ENCODE data around the gene RGS9. TPM values are rescaled to one million over a fixed set of nuclear protein-coding genes. Genes with fewer than 3 reads are reported as not detected.

RGS9 gene
- total and polyA plus RNA-seq, 4 donors, result 2.1 to 10.6 (median 3.3) TPM

DNA sequence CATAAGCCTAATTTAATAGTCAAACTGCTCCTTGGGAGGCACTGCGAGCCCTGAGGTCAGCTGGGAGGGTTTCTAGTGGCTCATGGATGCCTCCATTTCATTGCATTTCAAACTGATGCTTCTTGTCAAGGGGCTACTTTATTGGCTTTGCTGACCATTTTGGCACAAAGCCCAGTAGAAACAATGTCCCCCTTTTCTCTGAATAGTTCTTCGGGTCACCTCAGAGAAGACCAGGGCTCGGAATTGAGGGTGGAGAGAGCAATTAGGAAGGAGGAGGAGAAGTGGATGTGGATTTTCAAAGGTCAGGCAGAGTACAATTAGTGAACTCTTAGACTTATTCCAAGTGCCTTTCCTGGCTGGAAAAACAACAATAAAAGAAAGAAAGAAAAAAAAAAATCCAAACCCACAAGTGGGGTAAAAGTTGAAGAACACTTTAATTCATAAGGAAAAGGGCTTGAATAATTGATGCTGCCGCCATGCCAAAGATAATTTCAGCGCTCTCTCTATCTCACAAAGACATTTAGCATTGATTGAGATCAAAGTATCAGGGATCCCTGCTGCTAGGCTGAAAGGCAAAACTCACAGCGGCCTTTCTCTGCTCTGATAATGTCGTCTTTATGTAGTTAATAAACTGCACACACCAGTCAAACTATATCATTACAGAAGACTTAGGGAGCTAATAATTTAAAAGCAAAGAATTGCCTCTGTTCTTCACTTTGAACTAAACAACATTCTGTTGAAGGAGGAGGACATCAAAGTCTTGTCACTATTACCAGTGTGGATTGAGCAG lies 122.7 kb downstream of the RGS9 start:
- Histone ChIP-seq H3K27ac (ENCODE audit: low read depth in 1 of 2, low read length in 1 of 2) (no peak overlapping the region), H3K36me3 (ENCODE audit: control insufficient read depth in 4 of 4, insufficient read depth in 4 of 4, low read length in 4 of 4) (no peaks in the 10 kb centered on the region), H3K9ac (ENCODE audit: insufficient read depth in 1 of 2, low read length in 2 of 2) (no peak overlapping the region), H3K4me1 (ENCODE audit: control insufficient read depth in 5 of 5, insufficient read depth in 5 of 5, low read length in 5 of 5) (peaks cover 0 to 3% (median 0%) of the 10 kb centered on the region in 5 donors), H3K4me3 (no peak overlapping the region), H3K9me3 (ENCODE audit: control insufficient read depth in 4 of 4, insufficient read depth in 3 of 4, low read length in 3 of 4) (peaks cover 0 to 2% (median 0%) of the 10 kb centered on the region in 4 donors), H3K27me3 (ENCODE audit: control insufficient read depth in 3 of 3, insufficient read depth in 3 of 3, low read length in 2 of 3) (no peaks in the 10 kb centered on the region)
- no peak for TF ChIP-seq CTCF (IDR thresholded peaks at IDR 0.05; ENCODE audit: control extremely low read depth, extremely low read depth)
- no peak for DNase-seq
- WGBS, 2 donors, result 79 to 83% methylated on average over 7 of the region's 7 CpGs
- no peak for ATAC-seq (ENCODE audit: insufficient read depth, low FRiP score)

DNA sequence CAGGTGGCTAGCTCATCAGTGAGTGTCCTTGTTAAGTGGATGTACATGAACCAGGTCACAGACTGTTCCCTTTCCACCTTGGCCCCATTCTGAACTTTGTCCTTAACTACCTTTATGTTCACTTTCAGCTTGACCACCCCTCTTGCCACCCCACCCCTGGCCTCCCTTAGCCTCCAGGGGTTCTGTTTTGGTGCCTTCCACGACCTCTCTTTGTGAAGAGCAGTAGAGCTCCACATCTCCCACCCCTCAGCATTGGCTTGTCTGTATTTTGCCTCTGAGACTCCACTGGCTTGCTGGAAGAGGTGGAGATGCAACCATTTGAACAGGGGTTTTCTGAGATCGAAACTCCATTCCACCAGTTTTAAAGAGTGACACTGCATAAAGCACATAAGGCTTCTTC lies 123.5 kb downstream of the RGS9 start:
- H3K27ac ChIP-seq (ENCODE audit: low read depth in 1 of 2, low read length in 1 of 2), result no peak overlapping the region
- TF ChIP-seq CTCF (IDR thresholded peaks at IDR 0.05; ENCODE audit: control extremely low read depth, extremely low read depth), result no peak
- H3K4me1 ChIP-seq (ENCODE audit: control insufficient read depth in 5 of 5, insufficient read depth in 5 of 5, low read length in 5 of 5), result peaks cover 0 to 3% (median 0%) of the 10 kb centered on the region in 5 donors
- H3K4me3 ChIP-seq, result no peak overlapping the region
- no peaks in the 10 kb centered on the region for H3K27me3 ChIP-seq (ENCODE audit: control insufficient read depth in 3 of 3, insufficient read depth in 3 of 3, low read length in 2 of 3)
- no peak overlapping the region for H3K9ac ChIP-seq (ENCODE audit: insufficient read depth in 1 of 2, low read length in 2 of 2)
- ATAC-seq (ENCODE audit: insufficient read depth, low FRiP score), result no peak
- H3K9me3 ChIP-seq (ENCODE audit: control insufficient read depth in 4 of 4, insufficient read depth in 3 of 4, low read length in 3 of 4), result peaks cover 0 to 2% (median 0%) of the 10 kb centered on the region in 4 donors
- no peaks in the 10 kb centered on the region for H3K36me3 ChIP-seq (ENCODE audit: control insufficient read depth in 4 of 4, insufficient read depth in 4 of 4, low read length in 4 of 4)
- DNase-seq, result no peak
- WGBS, 2 donors, result 85 to 86% methylated on average over 2 of the region's 2 CpGs

GRCh38 chr17:65261152-65261551 lies 124.0 kb downstream of the RGS9 start:
- H3K9ac ChIP-seq (ENCODE audit: insufficient read depth in 1 of 2, low read length in 2 of 2), result no peak overlapping the region
- ATAC-seq (ENCODE audit: insufficient read depth, low FRiP score), result no peak
- TF ChIP-seq CTCF (IDR thresholded peaks at IDR 0.05; ENCODE audit: control extremely low read depth, extremely low read depth), result no peak
- no peak overlapping the region for H3K4me3 ChIP-seq
- no peak for DNase-seq
- 80 to 81% methylated on average over 4 of the region's 4 CpGs for WGBS, 2 donors
- peaks cover 0 to 3% (median 0%) of the 10 kb centered on the region in 5 donors for H3K4me1 ChIP-seq (ENCODE audit: control insufficient read depth in 5 of 5, insufficient read depth in 5 of 5, low read length in 5 of 5)
- H3K27me3 ChIP-seq (ENCODE audit: control insufficient read depth in 3 of 3, insufficient read depth in 3 of 3, low read length in 2 of 3), result no peaks in the 10 kb centered on the region
- H3K9me3 ChIP-seq (ENCODE audit: control insufficient read depth in 4 of 4, insufficient read depth in 3 of 4, low read length in 3 of 4), result peaks cover 0 to 4% (median 0%) of the 10 kb centered on the region in 4 donors
- H3K36me3 ChIP-seq (ENCODE audit: control insufficient read depth in 4 of 4, insufficient read depth in 4 of 4, low read length in 4 of 4), result no peaks in the 10 kb centered on the region
- no peak overlapping the region for H3K27ac ChIP-seq (ENCODE audit: low read depth in 1 of 2, low read length in 1 of 2)

All from lung (tissue), 12 donors.